Uterus (tissue), 4 donors: ENCODE data around the gene CD8B2. TPM values are rescaled to one million over a fixed set of nuclear protein-coding genes. Genes with fewer than 3 reads are reported as not detected.
"Not testable (repeated sequence)": the region's sequence is repeated elsewhere in the genome, so short reads cannot be mapped to it uniquely, and the experiment has no call there.

Source experiments
- DNase-seq, 2 donors: peaks; one replicate each; pipeline ENCODE4 v3.0.0-alpha.2; 2019 to 2020
- H3K27ac ChIP-seq, 2 donors: fragments of 200-600 bp; sonication (generic); 1 replicate in 1 of 2; 2 replicates in 1 of 2; pipeline ENCODE4 v1.5.1; 2016 to 2018
- H3K27me3 ChIP-seq, 2 donors: fragments of 200-600 bp; sonication (generic); one replicate each; pipeline ENCODE4 v1.5.1; 2018 to 2019; ENCODE audit warnings: control low read depth in 1 of 2
- H3K36me3 ChIP-seq, 2 donors: fragments of 200-600 bp; sonication (generic); one replicate each; pipeline ENCODE4 v1.5.1; 2019; ENCODE audit warnings: control low read depth in 1 of 2
- H3K4me1 ChIP-seq, 2 donors: fragments of 200-600 bp; sonication (generic); one replicate each; pipeline ENCODE4 v1.5.1; 2018 to 2019; ENCODE audit warnings: control low read depth in 1 of 2
- H3K4me3 ChIP-seq, 2 donors: fragments of 200-600 bp; sonication (generic); 1 replicate in 1 of 2; 2 replicates in 1 of 2; pipeline ENCODE4 v1.5.1; 2018 to 2019; ENCODE audit warnings: mild to moderate bottlenecking in 1 of 2
- H3K9me3 ChIP-seq, 2 donors: fragments of 200-600 bp; sonication (generic); one replicate each; pipeline ENCODE4 v1.5.1; 2019; ENCODE audit warnings: control low read depth in 1 of 2
- POLR2A ChIP-seq, 2 donors: fragments of 450-650 bp; IDR thresholded peaks; one replicate each; pipeline ENCODE4 v1.6.1; 2016; ENCODE audit warnings: antibody characterized with exemption in 2 of 2, mild to moderate bottlenecking in 1 of 2, moderate library complexity in 1 of 2
- intact Hi-C: fragments of 100-400 bp; cut with DNase I; formaldehyde crosslinking; loops from one replicate; pipeline ENCODE4 v1.15.1; 2023; ENCODE audit warnings: low total_unique reads
- total RNA-seq, 4 donors: library from RNA; depleted of rRNA in 3 of 4; stranded (reverse); fragments of >200 nt in 3 of 4; gene quantifications; one replicate each; pipeline versions ENCODE4 v1.1.0 to v1.2.4, GENCODE V29; 2014 to 2023
- TF ChIP-seq, protein P1 (sequence below), 4 experiments: fragments of 200-600 bp in 2 of 4; fragments of 450-650 bp in 2 of 4; sonication (generic) in 2 of 4; IDR thresholded peaks; one replicate each; pipeline ENCODE4 v1.5.1; 2016 to 2019; ENCODE audit warnings: antibody characterized with exemption in 4 of 4, mild to moderate bottlenecking in 2 of 4, moderate library complexity in 1 of 4
- donor health status: DM: yes; HTN: yes; CAD: no.

Gene CD8B2
- total RNA-seq, 4 donors from 2014 or later, result 0.07 TPM; not detected in 3

DNA sequence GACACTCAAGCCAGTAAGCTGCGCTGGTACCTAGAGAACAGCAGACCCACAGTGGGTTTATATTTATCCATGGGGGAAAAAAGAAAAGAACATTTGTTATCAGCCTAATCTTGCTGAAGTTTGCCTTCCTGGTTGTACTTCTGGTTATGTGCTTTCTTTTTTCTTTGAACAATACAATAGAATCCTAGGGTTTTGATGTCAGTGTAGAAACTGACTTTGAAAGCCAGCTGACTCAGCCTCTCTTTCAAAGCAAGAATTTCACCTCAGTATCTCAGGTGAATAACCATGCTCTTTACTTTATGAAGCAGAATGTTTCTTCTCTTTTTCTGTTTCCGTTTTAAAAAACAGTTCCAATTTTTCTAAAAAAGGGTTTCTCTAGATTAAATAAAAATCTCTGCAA, 78.4 kb downstream of the CD8B2 start:
- no peak for DNase-seq
- Histone ChIP-seq H3K4me1 (no peaks in the 10 kb centered on the region), H3K27ac (no peak overlapping the region), H3K36me3 (no peaks in the 10 kb centered on the region), H3K4me3 (no peak overlapping the region), H3K9me3 (no peaks in the 10 kb centered on the region), H3K27me3 (no peaks in the 10 kb centered on the region)
- intact Hi-C loops, result no loop called here
- TF ChIP-seq, protein P1, sequence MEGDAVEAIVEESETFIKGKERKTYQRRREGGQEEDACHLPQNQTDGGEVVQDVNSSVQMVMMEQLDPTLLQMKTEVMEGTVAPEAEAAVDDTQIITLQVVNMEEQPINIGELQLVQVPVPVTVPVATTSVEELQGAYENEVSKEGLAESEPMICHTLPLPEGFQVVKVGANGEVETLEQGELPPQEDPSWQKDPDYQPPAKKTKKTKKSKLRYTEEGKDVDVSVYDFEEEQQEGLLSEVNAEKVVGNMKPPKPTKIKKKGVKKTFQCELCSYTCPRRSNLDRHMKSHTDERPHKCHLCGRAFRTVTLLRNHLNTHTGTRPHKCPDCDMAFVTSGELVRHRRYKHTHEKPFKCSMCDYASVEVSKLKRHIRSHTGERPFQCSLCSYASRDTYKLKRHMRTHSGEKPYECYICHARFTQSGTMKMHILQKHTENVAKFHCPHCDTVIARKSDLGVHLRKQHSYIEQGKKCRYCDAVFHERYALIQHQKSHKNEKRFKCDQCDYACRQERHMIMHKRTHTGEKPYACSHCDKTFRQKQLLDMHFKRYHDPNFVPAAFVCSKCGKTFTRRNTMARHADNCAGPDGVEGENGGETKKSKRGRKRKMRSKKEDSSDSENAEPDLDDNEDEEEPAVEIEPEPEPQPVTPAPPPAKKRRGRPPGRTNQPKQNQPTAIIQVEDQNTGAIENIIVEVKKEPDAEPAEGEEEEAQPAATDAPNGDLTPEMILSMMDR (IDR thresholded peaks at IDR 0.05), result no peak
- TF ChIP-seq POLR2A (IDR thresholded peaks at IDR 0.05), result no peak

DNA sequence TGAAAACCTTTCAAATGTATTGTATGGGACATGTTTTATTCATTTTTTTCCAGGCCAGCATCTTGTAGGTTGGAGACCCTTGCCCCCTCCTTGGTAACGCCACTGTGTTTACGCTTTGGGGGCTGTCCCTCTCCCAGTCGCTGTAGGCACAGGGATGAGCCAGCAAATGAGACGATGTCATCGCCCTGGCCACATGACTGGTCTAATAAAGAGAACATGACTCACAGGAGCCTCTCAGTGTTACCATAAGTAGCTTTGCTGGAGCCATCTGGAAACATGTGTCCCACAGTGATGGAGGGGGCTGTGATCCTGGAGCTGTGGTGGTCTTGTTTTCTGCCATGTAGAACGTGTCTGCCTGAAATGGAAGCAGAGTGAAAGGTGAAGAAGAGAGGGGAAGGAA, 78.9 kb downstream of the CD8B2 start:
- no peak for TF ChIP-seq POLR2A (IDR thresholded peaks at IDR 0.05)
- no peaks in the 10 kb centered on the region for H3K27me3 ChIP-seq
- intact Hi-C loops, result no loop called here
- no peaks in the 10 kb centered on the region for H3K36me3 ChIP-seq
- H3K27ac ChIP-seq, result peak overlapping the region in 1 of 2 donors; percentile 17
- H3K9me3 ChIP-seq, result no peaks in the 10 kb centered on the region
- peak; percentile 32 to 46 for DNase-seq
- H3K4me1 ChIP-seq, result no peaks in the 10 kb centered on the region
- H3K4me3 ChIP-seq, result no peak overlapping the region

DNA sequence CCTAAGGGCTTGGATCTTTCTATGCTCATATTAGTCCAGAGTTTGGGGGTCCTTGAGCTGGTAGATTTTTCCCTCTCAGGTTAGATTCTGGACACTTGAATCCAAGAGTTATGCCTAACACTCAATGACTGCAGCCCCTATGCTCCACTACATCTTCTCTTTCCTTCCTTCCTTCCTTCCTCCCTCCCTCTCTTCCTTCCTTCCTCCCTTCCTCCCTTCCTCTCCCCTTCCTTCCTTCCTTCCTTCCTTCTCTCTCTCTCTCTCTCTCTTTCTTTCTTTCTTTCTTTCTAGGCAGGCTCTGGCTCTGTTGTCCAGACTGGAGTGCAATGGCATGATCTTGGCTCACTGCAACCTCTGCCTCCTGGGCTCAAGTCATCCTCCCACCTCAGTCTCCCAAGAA, 79.3 kb downstream of the CD8B2 start:
- DNase-seq, H3K4me3 ChIP-seq, H3K9me3 ChIP-seq, H3K27me3 ChIP-seq, intact Hi-C loops, H3K4me1 ChIP-seq, H3K36me3 ChIP-seq: not testable (repeated sequence)
- H3K27ac ChIP-seq, result peak overlapping the region in 1 of 2 donors; percentile 17

DNA sequence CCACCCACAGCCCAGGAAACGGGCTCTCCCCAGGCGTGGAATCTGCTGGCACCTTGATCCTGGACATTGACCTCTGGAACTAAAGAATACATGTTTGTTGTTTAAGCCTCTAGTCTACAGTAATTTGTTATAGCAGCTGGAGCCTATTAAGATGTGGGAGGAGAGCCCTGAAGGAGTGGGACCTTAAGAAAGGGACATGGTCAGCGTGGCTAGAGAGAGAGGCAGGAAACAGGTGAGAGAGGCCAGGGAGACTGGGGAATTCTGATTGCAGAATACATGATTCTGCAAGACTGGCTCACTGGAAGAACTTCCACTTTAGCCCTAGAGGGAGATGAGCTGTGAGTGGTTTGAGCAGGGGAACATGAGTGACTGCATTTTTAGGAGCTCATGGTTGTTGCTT, 83.2 kb downstream of the CD8B2 start:
- no peak for TF ChIP-seq POLR2A (IDR thresholded peaks at IDR 0.05)
- TF ChIP-seq, protein P1 (IDR thresholded peaks at IDR 0.05), result no peak
- DNase-seq, result no peak
- Histone ChIP-seq H3K27me3 (no peaks in the 10 kb centered on the region), H3K27ac (no peak overlapping the region), H3K4me1 (no peaks in the 10 kb centered on the region), H3K4me3 (no peak overlapping the region), H3K9me3 (no peaks in the 10 kb centered on the region), H3K36me3 (no peaks in the 10 kb centered on the region)
- intact Hi-C loops, result no loop called here

Other genes starting within 250 kb of the CD8B2 start
- gene RGPD3, start 19.0 kb upstream of the CD8B2 start, total RNA-seq, result 1 to 10 TPM in 1 of 4 donors, under 1 TPM in 1, not detected in 2; under 0.01 to 1.5 TPM